ENCODE measurements around the gene TRIM17.
A peak's percentile ranks its signal among the peaks of the same experiment; 100 is the strongest.

Gene TRIM17

GRCh38 chr1:228393811-228394570 lies 22.7 kb downstream of the TRIM17 start:
- H3K9ac ChIP-seq (ENCODE audit: low read depth in 1 of 2, low read length in 2 of 2), result no peak overlapping the region
- H3K27ac ChIP-seq (ENCODE audit: low read depth, low read length), result no peak overlapping the region
- no peaks in the 10 kb centered on the region for H3K4me1 ChIP-seq (ENCODE audit: control insufficient read depth in 1 of 2, insufficient read depth in 2 of 2, low read length in 2 of 2)
- no peaks in the 10 kb centered on the region for H3K9me3 ChIP-seq (ENCODE audit: control insufficient read depth in 1 of 2, low read length in 2 of 2)
- H3K27me3 ChIP-seq (ENCODE audit: control insufficient read depth in 1 of 2, insufficient read depth in 2 of 2, low read length in 2 of 2), result no peaks in the 10 kb centered on the region
- H3K36me3 ChIP-seq (ENCODE audit: control insufficient read depth in 1 of 2, insufficient read depth in 2 of 2, low read length in 2 of 2), result peaks cover 13 to 46% of the 10 kb centered on the region in 2 donors
- no peak overlapping the region for H3K4me3 ChIP-seq (ENCODE audit: low read depth in 1 of 2, low read length in 2 of 2)

GRCh38 chr1:228393268-228393701 lies 23.4 kb downstream of the TRIM17 start:
- Histone ChIP-seq H3K9me3 (ENCODE audit: control insufficient read depth in 1 of 2, low read length in 2 of 2) (no peaks in the 10 kb centered on the region), H3K27me3 (ENCODE audit: control insufficient read depth in 1 of 2, insufficient read depth in 2 of 2, low read length in 2 of 2) (no peaks in the 10 kb centered on the region), H3K9ac (ENCODE audit: low read depth in 1 of 2, low read length in 2 of 2) (no peak overlapping the region), H3K4me1 (ENCODE audit: control insufficient read depth in 1 of 2, insufficient read depth in 2 of 2, low read length in 2 of 2) (no peaks in the 10 kb centered on the region), H3K27ac (ENCODE audit: low read depth, low read length) (no peak overlapping the region), H3K36me3 (ENCODE audit: control insufficient read depth in 1 of 2, insufficient read depth in 2 of 2, low read length in 2 of 2) (peaks cover 13 to 43% of the 10 kb centered on the region in 2 donors), H3K4me3 (ENCODE audit: low read depth in 1 of 2, low read length in 2 of 2) (no peak overlapping the region)

DNA sequence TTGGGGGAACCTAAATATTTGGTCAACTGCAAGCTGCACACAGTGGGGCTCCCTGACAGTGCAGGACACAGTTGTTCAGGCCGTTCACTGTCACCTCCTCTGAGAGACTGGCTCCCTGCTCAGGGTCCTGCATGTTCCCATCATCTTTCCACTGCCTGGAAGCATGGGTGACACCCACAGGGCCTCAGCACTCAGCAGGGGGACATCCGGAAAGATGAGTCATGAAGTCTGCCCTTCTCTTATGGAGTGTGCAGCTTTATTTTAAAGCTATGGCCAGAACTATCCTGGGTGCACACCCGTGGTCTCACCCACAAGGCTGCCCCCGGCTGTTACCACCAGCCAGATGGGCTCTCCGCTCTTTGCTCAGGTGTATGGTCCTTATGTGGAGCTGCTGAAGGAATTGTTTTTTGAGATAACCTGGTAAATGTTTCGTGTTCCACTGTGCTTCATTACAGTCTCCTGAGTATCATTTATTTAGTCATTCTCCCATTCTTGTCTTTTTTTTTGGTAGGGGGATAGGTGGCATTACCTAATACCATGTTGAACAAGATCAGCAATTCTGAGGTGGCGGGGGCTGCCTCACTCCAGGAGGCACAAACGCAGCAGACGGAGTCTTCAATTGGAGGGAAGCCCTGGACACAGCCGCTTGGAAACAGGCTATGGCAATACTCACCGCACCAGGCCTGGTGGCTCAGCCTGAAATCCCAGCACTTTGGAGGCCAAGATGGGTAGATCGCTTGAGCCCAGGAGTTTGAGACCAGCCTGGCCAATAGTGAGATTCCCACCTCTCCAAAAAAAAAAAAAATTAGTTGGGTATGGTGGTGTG lies 24.3 kb downstream of the TRIM17 start:
- no peaks in the 10 kb centered on the region for H3K9me3 ChIP-seq (ENCODE audit: control insufficient read depth in 1 of 2, low read length in 2 of 2)
- no peaks in the 10 kb centered on the region for H3K4me1 ChIP-seq (ENCODE audit: control insufficient read depth in 1 of 2, insufficient read depth in 2 of 2, low read length in 2 of 2)
- H3K27ac ChIP-seq (ENCODE audit: low read depth, low read length), result no peak overlapping the region
- H3K4me3 ChIP-seq (ENCODE audit: low read depth in 1 of 2, low read length in 2 of 2), result no peak overlapping the region
- H3K36me3 ChIP-seq (ENCODE audit: control insufficient read depth in 1 of 2, insufficient read depth in 2 of 2, low read length in 2 of 2), result peaks cover 13 to 35% of the 10 kb centered on the region in 2 donors
- H3K9ac ChIP-seq (ENCODE audit: low read depth in 1 of 2, low read length in 2 of 2), result no peak overlapping the region
- H3K27me3 ChIP-seq (ENCODE audit: control insufficient read depth in 1 of 2, insufficient read depth in 2 of 2, low read length in 2 of 2), result no peaks in the 10 kb centered on the region

DNA sequence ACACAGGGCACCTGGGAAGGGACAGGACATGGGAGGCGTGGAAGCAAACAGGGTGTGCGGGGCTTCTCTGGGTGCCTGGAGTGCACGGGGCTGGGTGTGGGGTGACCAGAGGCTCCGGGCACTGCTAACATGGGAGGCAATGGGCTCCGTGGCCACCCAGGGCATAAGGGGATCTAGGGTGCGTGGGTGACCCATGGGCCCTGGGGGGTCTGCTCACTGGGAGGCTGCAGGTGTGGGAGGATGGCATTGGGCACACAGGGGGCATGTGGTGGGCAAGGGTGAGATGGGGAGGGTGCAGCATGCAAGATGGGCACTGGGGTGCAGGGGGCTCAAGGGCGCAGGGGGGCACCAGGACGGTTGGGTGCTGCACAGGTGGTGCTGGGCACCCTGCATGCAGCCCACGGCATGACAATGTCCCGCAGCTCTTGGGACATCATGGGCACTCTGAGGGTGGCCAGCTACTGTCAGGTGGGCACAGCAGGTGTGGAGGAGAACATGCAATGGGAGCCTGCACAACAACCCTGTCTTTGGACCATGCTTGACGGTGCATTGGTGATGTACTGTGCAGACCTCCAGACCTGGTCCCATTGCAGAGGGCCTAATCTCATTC lies 25.1 kb downstream of the TRIM17 start:
- no peak overlapping the region for H3K9ac ChIP-seq (ENCODE audit: low read depth in 1 of 2, low read length in 2 of 2)
- H3K36me3 ChIP-seq (ENCODE audit: control insufficient read depth in 1 of 2, insufficient read depth in 2 of 2, low read length in 2 of 2), result peaks cover 10 to 28% of the 10 kb centered on the region in 2 donors
- no peaks in the 10 kb centered on the region for H3K27me3 ChIP-seq (ENCODE audit: control insufficient read depth in 1 of 2, insufficient read depth in 2 of 2, low read length in 2 of 2)
- H3K9me3 ChIP-seq (ENCODE audit: control insufficient read depth in 1 of 2, low read length in 2 of 2), result no peaks in the 10 kb centered on the region
- no peak overlapping the region for H3K27ac ChIP-seq (ENCODE audit: low read depth, low read length)
- no peaks in the 10 kb centered on the region for H3K4me1 ChIP-seq (ENCODE audit: control insufficient read depth in 1 of 2, insufficient read depth in 2 of 2, low read length in 2 of 2)
- H3K4me3 ChIP-seq (ENCODE audit: low read depth in 1 of 2, low read length in 2 of 2), result no peak overlapping the region

- H3K36me3 ChIP-seq (ENCODE audit: control insufficient read depth in 1 of 2, insufficient read depth in 2 of 2, low read length in 2 of 2), result peaks cover 1 to 19% of the 10 kb centered on the region in 2 donors
- no peaks in the 10 kb centered on the region for H3K4me1 ChIP-seq (ENCODE audit: control insufficient read depth in 1 of 2, insufficient read depth in 2 of 2, low read length in 2 of 2)
- H3K27ac ChIP-seq (ENCODE audit: low read depth, low read length), result no peak overlapping the region
- no peak overlapping the region for H3K4me3 ChIP-seq (ENCODE audit: low read depth in 1 of 2, low read length in 2 of 2)
- no peaks in the 10 kb centered on the region for H3K9me3 ChIP-seq (ENCODE audit: control insufficient read depth in 1 of 2, low read length in 2 of 2)
- no peak overlapping the region for H3K9ac ChIP-seq (ENCODE audit: low read depth in 1 of 2, low read length in 2 of 2)
- no peaks in the 10 kb centered on the region for H3K27me3 ChIP-seq (ENCODE audit: control insufficient read depth in 1 of 2, insufficient read depth in 2 of 2, low read length in 2 of 2)
Observed at GRCh38 chr1:228390649-228391048, 26.0 kb downstream of the TRIM17 start.

DNA sequence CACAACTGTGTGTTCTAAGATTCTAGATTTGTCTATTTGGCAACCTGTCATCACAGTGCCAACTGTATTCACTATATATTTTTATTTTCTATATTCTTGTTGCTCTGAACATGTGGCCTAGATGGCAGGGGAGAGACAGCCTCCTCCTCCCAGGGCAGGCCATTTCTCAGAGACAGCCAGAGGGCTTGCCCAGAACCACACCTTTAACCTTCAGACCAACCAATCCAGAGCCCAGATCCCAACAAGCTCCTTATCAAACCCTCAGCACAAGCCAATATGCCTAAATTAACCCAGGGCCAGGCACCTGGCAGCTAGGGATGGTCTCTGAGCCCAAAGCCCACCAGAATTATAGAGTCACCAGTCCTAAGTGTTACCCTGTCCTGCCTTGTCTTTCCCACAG lies 29.3 kb downstream of the TRIM17 start:
- no peak overlapping the region for H3K4me3 ChIP-seq (ENCODE audit: low read depth in 1 of 2, low read length in 2 of 2)
- H3K9ac ChIP-seq (ENCODE audit: low read depth in 1 of 2, low read length in 2 of 2), result no peak overlapping the region
- H3K36me3 ChIP-seq (ENCODE audit: control insufficient read depth in 1 of 2, insufficient read depth in 2 of 2, low read length in 2 of 2), result peaks cover 0 to 3% of the 10 kb centered on the region in 2 donors
- H3K9me3 ChIP-seq (ENCODE audit: control insufficient read depth in 1 of 2, low read length in 2 of 2), result no peaks in the 10 kb centered on the region
- no peak overlapping the region for H3K27ac ChIP-seq (ENCODE audit: low read depth, low read length)
- H3K4me1 ChIP-seq (ENCODE audit: control insufficient read depth in 1 of 2, insufficient read depth in 2 of 2, low read length in 2 of 2), result no peaks in the 10 kb centered on the region
- H3K27me3 ChIP-seq (ENCODE audit: control insufficient read depth in 1 of 2, insufficient read depth in 2 of 2, low read length in 2 of 2), result no peaks in the 10 kb centered on the region

- Histone ChIP-seq H3K27me3 (ENCODE audit: control insufficient read depth in 1 of 2, insufficient read depth in 2 of 2, low read length in 2 of 2) (peaks cover 0 to under 1% of the 10 kb centered on the region in 2 donors), H3K9ac (ENCODE audit: low read depth in 1 of 2, low read length in 2 of 2) (no peak overlapping the region), H3K36me3 (ENCODE audit: control insufficient read depth in 1 of 2, insufficient read depth in 2 of 2, low read length in 2 of 2) (no peaks in the 10 kb centered on the region), H3K4me1 (ENCODE audit: control insufficient read depth in 1 of 2, insufficient read depth in 2 of 2, low read length in 2 of 2) (no peaks in the 10 kb centered on the region), H3K4me3 (ENCODE audit: low read depth in 1 of 2, low read length in 2 of 2) (no peak overlapping the region), H3K9me3 (ENCODE audit: control insufficient read depth in 1 of 2, low read length in 2 of 2) (no peaks in the 10 kb centered on the region), H3K27ac (ENCODE audit: low read depth, low read length) (no peak overlapping the region)
Observed at GRCh38 chr1:228385232-228385631, 31.4 kb downstream of the TRIM17 start.

DNA sequence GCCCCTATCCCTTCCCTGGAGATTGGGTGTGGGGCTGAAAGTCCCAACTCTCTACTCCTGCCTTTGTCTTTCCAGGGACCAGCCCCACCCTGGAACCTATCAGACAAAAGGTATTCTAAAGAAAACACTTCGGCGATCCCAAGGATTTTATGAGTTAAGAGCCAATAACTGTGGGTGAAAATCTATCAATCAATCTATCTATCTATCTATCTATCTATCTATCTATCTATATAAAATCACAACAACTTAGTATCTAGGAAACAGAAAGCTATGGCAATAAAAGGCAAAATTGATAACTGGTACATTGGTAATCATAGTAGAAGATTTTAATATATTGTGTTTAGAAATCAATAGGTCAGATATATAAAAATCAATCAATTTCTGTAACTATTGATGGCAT lies 32.9 kb downstream of the TRIM17 start:
- Histone ChIP-seq H3K27me3 (ENCODE audit: control insufficient read depth in 1 of 2, insufficient read depth in 2 of 2, low read length in 2 of 2) (peaks cover 6 to 13% of the 10 kb centered on the region in 2 donors), H3K4me1 (ENCODE audit: control insufficient read depth in 1 of 2, insufficient read depth in 2 of 2, low read length in 2 of 2) (peaks cover 0 to 7% of the 10 kb centered on the region in 2 donors), H3K36me3 (ENCODE audit: control insufficient read depth in 1 of 2, insufficient read depth in 2 of 2, low read length in 2 of 2) (no peaks in the 10 kb centered on the region), H3K4me3 (ENCODE audit: low read depth in 1 of 2, low read length in 2 of 2) (no peak overlapping the region), H3K9ac (ENCODE audit: low read depth in 1 of 2, low read length in 2 of 2) (no peak overlapping the region), H3K27ac (ENCODE audit: low read depth, low read length) (no peak overlapping the region), H3K9me3 (ENCODE audit: control insufficient read depth in 1 of 2, low read length in 2 of 2) (no peaks in the 10 kb centered on the region)

DNA sequence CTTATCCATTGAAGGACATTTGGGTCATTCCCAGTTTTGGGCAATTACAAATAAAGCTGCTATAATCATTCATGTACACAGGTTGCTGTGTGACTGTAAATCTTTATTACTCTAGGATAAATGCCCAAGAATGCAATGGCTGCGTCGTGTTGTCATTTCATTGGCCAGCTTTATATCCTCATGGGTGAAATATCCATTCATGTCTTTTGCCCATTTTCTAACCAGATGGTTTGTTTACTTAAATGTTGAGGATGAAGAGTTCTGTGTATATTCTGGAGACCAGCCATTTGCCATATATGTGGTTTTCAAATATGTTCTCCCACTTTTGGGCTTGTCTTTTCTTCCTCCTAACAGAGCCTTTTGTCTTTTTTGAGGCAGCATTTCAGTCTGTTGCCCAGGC lies 35.3 kb downstream of the TRIM17 start:
- Histone ChIP-seq H3K4me1 (ENCODE audit: control insufficient read depth in 1 of 2, insufficient read depth in 2 of 2, low read length in 2 of 2) (peaks cover 0 to 13% of the 10 kb centered on the region in 2 donors), H3K36me3 (ENCODE audit: control insufficient read depth in 1 of 2, insufficient read depth in 2 of 2, low read length in 2 of 2) (no peaks in the 10 kb centered on the region), H3K9me3 (ENCODE audit: control insufficient read depth in 1 of 2, low read length in 2 of 2) (no peaks in the 10 kb centered on the region), H3K27ac (ENCODE audit: low read depth, low read length) (no peak overlapping the region), H3K27me3 (ENCODE audit: control insufficient read depth in 1 of 2, insufficient read depth in 2 of 2, low read length in 2 of 2) (peaks cover 6 to 13% of the 10 kb centered on the region in 2 donors), H3K9ac (ENCODE audit: low read depth in 1 of 2, low read length in 2 of 2) (no peak overlapping the region), H3K4me3 (ENCODE audit: low read depth in 1 of 2, low read length in 2 of 2) (no peak overlapping the region)

GRCh38 chr1:228379666-228380065 lies 37.0 kb downstream of the TRIM17 start:
- H3K27me3 ChIP-seq (ENCODE audit: control insufficient read depth in 1 of 2, insufficient read depth in 2 of 2, low read length in 2 of 2), result peaks cover 6 to 13% of the 10 kb centered on the region in 2 donors
- no peaks in the 10 kb centered on the region for H3K36me3 ChIP-seq (ENCODE audit: control insufficient read depth in 1 of 2, insufficient read depth in 2 of 2, low read length in 2 of 2)
- H3K9me3 ChIP-seq (ENCODE audit: control insufficient read depth in 1 of 2, low read length in 2 of 2), result no peaks in the 10 kb centered on the region
- no peak overlapping the region for H3K27ac ChIP-seq (ENCODE audit: low read depth, low read length)
- peak overlapping the region in 1 of 2 donors; percentile 71 for H3K4me3 ChIP-seq (ENCODE audit: low read depth in 1 of 2, low read length in 2 of 2)
- H3K9ac ChIP-seq (ENCODE audit: low read depth in 1 of 2, low read length in 2 of 2), result no peak overlapping the region
- H3K4me1 ChIP-seq (ENCODE audit: control insufficient read depth in 1 of 2, insufficient read depth in 2 of 2, low read length in 2 of 2), result peaks cover 0 to 13% of the 10 kb centered on the region in 2 donors

Measured in duodenal mucosa (tissue), 2 donors.